GM12878 (cell line): ENCODE measurements around the gene LRRC8B. TPM values are rescaled to one million over a fixed set of nuclear protein-coding genes. Genes with fewer than 3 reads are reported as not detected.

Experiments
- ATAC-seq: fragments of 200-7000 bp; cut with Tn5 transposase; 3 replicates; pipeline ENCODE4 v1.9.1; 2020; ENCODE audit warnings: mild to moderate bottlenecking, moderate library complexity
- BruUV-seq: library from RNA; stranded (reverse); fragments of 400-500 nt; replicated peaks from 2 replicates; lab custom pipeline; 2021; lab: Mats Ljungman, UMichigan
- CTCF ChIA-PET: fragments of 300-600 bp; sonication (Branson Sonifier 250); formaldehyde crosslinking; extraction: SDS; loops from one replicate; lab custom pipeline; 2021; ENCODE audit warnings: inconsistent platforms; lab: Yijun Ruan, JAX
- POLR2A ChIA-PET: fragments of 350-600 bp; formaldehyde crosslinking; extraction: SDS; loops from one replicate; lab custom pipeline; 2021; ENCODE audit warnings: inconsistent platforms; lab: Charles Lee
- RAD21 ChIA-PET: fragments of 300-600 bp; sonication (Branson Sonifier 250); formaldehyde crosslinking; loops from one replicate; lab custom pipeline; 2023; ENCODE audit warnings: antibody characterized with exemption; ENCODE audit not compliant: unreplicated experiment; lab: Charles Lee
- SMC1A ChIA-PET: fragments of 300-600 bp; sonication (Branson Sonifier 250); formaldehyde crosslinking; loops from one replicate; lab custom pipeline; 2023; ENCODE audit not compliant: unreplicated experiment, uncharacterized antibody; lab: Charles Lee
- DNase-seq: peaks from one replicate; pipeline ENCODE4 v3.0.0-alpha.2; 2011; ENCODE audit warnings: low read depth, low spot score
- FAIRE-seq: peaks from 3 replicates; lab custom pipeline; 2011; peaks lifted over from hg19 to GRCh38; lab: Jason Lieb, UNC
- H2AFZ ChIP-seq: 2 replicates; pipeline ENCODE4 v1.6.0; 2011; ENCODE audit warnings: low read depth, low read length, control low read depth; ENCODE audit not compliant: control insufficient read depth
- H3K27ac ChIP-seq: 2 replicates; pipeline ENCODE4 v1.5.1; 2011; ENCODE audit warnings: control low read depth; ENCODE audit not compliant: control insufficient read depth, insufficient read depth
- H3K27me3 ChIP-seq, 2 experiments: replicated peaks in 1 of 2; 2 replicates each; pipeline versions ENCODE4 v1.6.0 to v1.6.1; 2011; ENCODE audit warnings: low read length in 1 of 2; ENCODE audit not compliant: control insufficient read depth in 2 of 2, insufficient read depth in 2 of 2
- H3K36me3 ChIP-seq, 2 experiments: 2 replicates each; pipeline ENCODE4 v1.5.1; 2011; ENCODE audit warnings: low read length in 1 of 2; ENCODE audit not compliant: control insufficient read depth in 2 of 2, insufficient read depth in 2 of 2
- H3K4me1 ChIP-seq: 2 replicates; pipeline ENCODE4 v1.6.1; 2011; ENCODE audit warnings: mild to moderate bottlenecking, low read length, moderate library complexity, mixed read lengths; ENCODE audit not compliant: control insufficient read depth, insufficient read depth
- H3K4me2 ChIP-seq: 2 replicates; pipeline ENCODE4 v1.6.0; 2011; ENCODE audit warnings: control low read depth; ENCODE audit not compliant: control insufficient read depth, insufficient read depth
- H3K4me3 ChIP-seq: fragments of 200-600 bp; sonication (generic); 2 replicates; pipeline ENCODE4 v1.5.1; 2016
- H3K79me2 ChIP-seq: 2 replicates; pipeline ENCODE4 v1.6.0; 2011; ENCODE audit warnings: low read length; ENCODE audit not compliant: control insufficient read depth, insufficient read depth
- H3K9ac ChIP-seq: 2 replicates; pipeline ENCODE4 v1.8.0; 2011; ENCODE audit warnings: low read length, control low read depth, mixed read lengths; ENCODE audit not compliant: control insufficient read depth, insufficient read depth
- H3K9me3 ChIP-seq: replicated peaks from 3 replicates; pipeline ENCODE4 v1.5.1; 2011; ENCODE audit warnings: mild to moderate bottlenecking, low read length; ENCODE audit not compliant: control insufficient read depth, insufficient read depth
- H4K20me1 ChIP-seq: 2 replicates; pipeline ENCODE4 v1.6.0; 2011; ENCODE audit not compliant: control insufficient read depth, insufficient read depth
- ATF7 ChIP-seq: fragments of 450-650 bp; IDR thresholded peaks from 2 replicates; pipeline ENCODE4 v1.6.1; 2016; ENCODE audit warnings: low read depth, mild to moderate bottlenecking
- CBFB ChIP-seq: IDR thresholded peaks from 2 replicates; pipeline ENCODE4 v1.6.1; 2016; ENCODE audit warnings: antibody characterized with exemption, low read depth
- ESRRA ChIP-seq: IDR thresholded peaks from 2 replicates; pipeline ENCODE4 v1.6.1; 2012; ENCODE audit warnings: mild to moderate bottlenecking, low read length, improper control_type of control experiment
- MYB ChIP-seq: fragments of 150-350 bp; IDR thresholded peaks from 2 replicates; pipeline ENCODE4 v1.6.1; 2014; ENCODE audit warnings: mild to moderate bottlenecking, low read depth, low read length, borderline replicate concordance
- MYC ChIP-seq: IDR thresholded peaks from 2 replicates; pipeline ENCODE4 v1.6.1; 2011; ENCODE audit warnings: mild to moderate bottlenecking, low read length, moderate library complexity, inconsistent platforms; ENCODE audit not compliant: insufficient read depth, insufficient replicate concordance, insufficient read length, severe bottlenecking
- NFIC ChIP-seq: IDR thresholded peaks from 2 replicates; pipeline ENCODE4 v1.6.1; 2012; ENCODE audit warnings: low read depth, mild to moderate bottlenecking, inconsistent platforms, low read length, moderate library complexity
- PAX8 ChIP-seq: fragments of 450-650 bp; IDR thresholded peaks from 2 replicates; pipeline ENCODE4 v1.6.1; 2017; ENCODE audit warnings: mild to moderate bottlenecking, moderate library complexity
- WGBS: methylation state at CpG from one replicate; pipeline ENCODE4 v1.1.6; 2016; ENCODE audit warnings: low lambda C conversion rate; ENCODE audit not compliant: insufficient replicate concordance, insufficient coverage; ENCODE audit errors: missing lambda C conversion rate; 5-methylcytosine and 5-hydroxymethylcytosine counted together
- in situ Hi-C: fragments of 300-500 bp; cut with MboI; formaldehyde crosslinking; loops from 9 replicates; pipeline ENCODE4 v1.14.3; 2018; ENCODE audit warnings: mixed read lengths
- intact Hi-C: fragments of 100-400 bp; cut with micrococcal nuclease; formaldehyde crosslinking; loops from one replicate; pipeline ENCODE4 v1.14.2; 2022; ENCODE audit not compliant: unreplicated experiment
- polyA plus RNA-seq, 11 experiments: library from polyadenylated mRNA; depleted of rRNA in 4 of 11; unstranded in 6 of 11; stranded (reverse) in 5 of 11; fragments of >200 nt; fragmentation: Nextera tagmentation in 4 of 11; fragmentation: Illumina TruSeq in 1 of 11; extraction: Ambion mirVana in 4 of 11; extraction: Trizol in 1 of 11; gene quantifications; 1 replicate in 1 of 11; 2 replicates in 10 of 11; pipeline versions ENCODE4 v1.2.1 to v1.2.3, GENCODE V29; 2011 to 2016; ENCODE audit warnings: inconsistent platforms in 2 of 11, missing spikeins in 2 of 11, low read depth in 1 of 11
- total RNA-seq, 4 experiments: library from RNA; depleted of rRNA in 3 of 4; stranded (reverse); fragments of >200 nt in 3 of 4; fragmentation: Illumina TruSeq in 1 of 4; extraction: Trizol in 1 of 4; gene quantifications; 2 replicates each; pipeline versions ENCODE4 v1.2.1 to v1.2.3, GENCODE V29; 2013 to 2021
- TF ChIP-seq, protein P1 (sequence below): IDR thresholded peaks from 2 replicates; pipeline ENCODE4 v1.6.1; 2012; ENCODE audit warnings: low read depth, low read length, improper control_type of control experiment
- TF ChIP-seq, protein P2 (sequence below): IDR thresholded peaks from 2 replicates; pipeline ENCODE4 v1.6.1; 2011; ENCODE audit warnings: borderline replicate concordance, low read depth, mild to moderate bottlenecking, moderate library complexity, mixed read lengths, low read length; ENCODE audit not compliant: insufficient read depth; ENCODE audit errors: extremely low read length
- TF ChIP-seq, protein P3 (sequence below): fragments of 450-650 bp; IDR thresholded peaks from 2 replicates; pipeline ENCODE4 v1.6.1; 2017; ENCODE audit warnings: borderline replicate concordance
- TF ChIP-seq, protein P4 (sequence below): fragments of 450-650 bp; IDR thresholded peaks from 2 replicates; pipeline ENCODE4 v1.6.1; 2018; ENCODE audit warnings: mild to moderate bottlenecking, low read depth, moderate library complexity; ENCODE audit not compliant: partially characterized antibody

LRRC8B gene
- total and polyA plus RNA-seq, 10 of the 15 experiments (the other 5 are each of a cell fraction or from before 2014, with no cell fraction given): 1.3 to 9.2 (median 5.4) TPM

DNA sequence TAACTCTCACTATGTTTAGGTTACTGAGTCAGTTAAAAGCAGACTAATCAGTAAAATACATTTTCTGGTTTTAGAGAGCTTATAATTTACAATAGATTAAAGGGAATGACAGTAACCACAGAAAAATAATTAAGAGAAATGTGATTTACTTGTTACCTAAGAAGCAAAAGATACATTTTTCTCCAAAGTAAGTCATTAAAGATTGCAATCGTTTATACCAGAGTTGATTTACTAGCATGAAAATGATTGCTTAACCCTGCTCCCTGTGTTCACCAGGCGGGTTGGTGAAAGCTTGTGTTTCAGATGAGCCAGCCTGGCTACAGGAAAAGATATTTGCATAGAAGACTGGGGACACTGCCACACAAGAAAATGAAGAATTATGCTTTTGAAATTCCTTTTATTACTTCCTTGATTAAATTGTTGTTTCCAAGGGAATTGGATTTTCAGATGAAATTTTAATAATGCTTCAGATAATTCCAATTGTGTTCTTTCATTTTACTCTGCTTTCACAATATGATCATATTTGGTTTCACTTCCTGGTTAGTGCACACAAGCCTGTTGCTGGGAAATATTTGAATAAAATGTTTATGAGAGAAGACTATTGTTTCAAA is 27.9 kb downstream of the LRRC8B start (continued):
- peak; percentile 49; the same call in 1 of the 2 replicates for TF ChIP-seq ATF7
- TF ChIP-seq, all 136 proteins: peak for 14

DNA sequence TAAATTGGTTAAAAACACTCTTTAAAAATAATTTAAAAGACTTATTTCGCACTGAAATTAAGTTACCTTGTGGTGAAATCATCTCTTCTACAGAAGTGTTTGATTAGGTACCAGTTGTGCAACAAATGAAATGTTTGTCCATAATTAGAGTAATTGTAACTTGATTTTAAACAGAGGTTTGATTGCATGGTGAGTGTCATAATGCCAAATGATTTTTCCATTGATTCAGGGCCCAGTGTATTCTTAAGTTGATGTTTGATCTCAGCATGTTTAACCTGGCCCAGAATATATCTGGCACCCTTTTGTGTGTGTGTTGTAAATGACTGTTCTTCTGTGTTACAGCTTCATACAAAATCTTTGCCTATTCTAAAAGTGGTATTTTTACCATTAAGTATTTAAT is 28.5 kb downstream of the LRRC8B start:
- ATAC-seq (no peak; the same call in 2 of the 3 replicates), DNase-seq (no peak), FAIRE-seq (no peak)
- intact Hi-C loops (no loop called here), in situ Hi-C loops (no loop called here)
- ChIA-PET SMC1A (interaction anchor here (1.5 kb wide), 1 partner anchor 10 kb away, joined by 8 read pairs; no protein-coding TSS in a partner anchor), RAD21 (interaction anchor here (0.5 to 1.2 kb wide), 5 partner anchors 19 to 210 kb away, joined by 3 to 5 read pairs (median 4); no protein-coding TSS in a partner anchor), POLR2A (no interaction called here), CTCF (no interaction called here)
- no peaks in the 10 kb centered on the region for H3K9me3 ChIP-seq
- WGBS: 100% methylated on average over 1 of the region's 1 CpG
- H4K20me1 ChIP-seq: no peaks in the 10 kb centered on the region
- H3K79me2 ChIP-seq: no peaks in the 10 kb centered on the region; the same call in 1 of the 2 replicates
- peak overlapping the region; percentile 49 for H2AFZ ChIP-seq
- H3K4me2 ChIP-seq: peak overlapping the region; percentile 31
- BruUV-seq: no TSS peak
- peaks cover 17% of the 10 kb centered on the region; the same call in 1 of the 2 replicates for H3K4me1 ChIP-seq
- H3K36me3 ChIP-seq: no peaks in the 10 kb centered on the region
- H3K9ac ChIP-seq: no peak overlapping the region
- peak overlapping the region; percentile 75; the same call in 1 of the 2 replicates for H3K27ac ChIP-seq
- no peak overlapping the region; the same call in 1 of the 2 replicates for H3K4me3 ChIP-seq
- TF ChIP-seq, protein P1, sequence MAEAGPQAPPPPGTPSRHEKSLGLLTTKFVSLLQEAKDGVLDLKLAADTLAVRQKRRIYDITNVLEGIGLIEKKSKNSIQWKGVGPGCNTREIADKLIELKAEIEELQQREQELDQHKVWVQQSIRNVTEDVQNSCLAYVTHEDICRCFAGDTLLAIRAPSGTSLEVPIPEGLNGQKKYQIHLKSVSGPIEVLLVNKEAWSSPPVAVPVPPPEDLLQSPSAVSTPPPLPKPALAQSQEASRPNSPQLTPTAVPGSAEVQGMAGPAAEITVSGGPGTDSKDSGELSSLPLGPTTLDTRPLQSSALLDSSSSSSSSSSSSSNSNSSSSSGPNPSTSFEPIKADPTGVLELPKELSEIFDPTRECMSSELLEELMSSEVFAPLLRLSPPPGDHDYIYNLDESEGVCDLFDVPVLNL: no peak
- TF ChIP-seq MYC: no peak
- TF ChIP-seq, protein P2, sequence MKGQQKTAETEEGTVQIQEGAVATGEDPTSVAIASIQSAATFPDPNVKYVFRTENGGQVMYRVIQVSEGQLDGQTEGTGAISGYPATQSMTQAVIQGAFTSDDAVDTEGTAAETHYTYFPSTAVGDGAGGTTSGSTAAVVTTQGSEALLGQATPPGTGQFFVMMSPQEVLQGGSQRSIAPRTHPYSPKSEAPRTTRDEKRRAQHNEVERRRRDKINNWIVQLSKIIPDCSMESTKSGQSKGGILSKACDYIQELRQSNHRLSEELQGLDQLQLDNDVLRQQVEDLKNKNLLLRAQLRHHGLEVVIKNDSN: no peak
- TF ChIP-seq, protein P3, sequence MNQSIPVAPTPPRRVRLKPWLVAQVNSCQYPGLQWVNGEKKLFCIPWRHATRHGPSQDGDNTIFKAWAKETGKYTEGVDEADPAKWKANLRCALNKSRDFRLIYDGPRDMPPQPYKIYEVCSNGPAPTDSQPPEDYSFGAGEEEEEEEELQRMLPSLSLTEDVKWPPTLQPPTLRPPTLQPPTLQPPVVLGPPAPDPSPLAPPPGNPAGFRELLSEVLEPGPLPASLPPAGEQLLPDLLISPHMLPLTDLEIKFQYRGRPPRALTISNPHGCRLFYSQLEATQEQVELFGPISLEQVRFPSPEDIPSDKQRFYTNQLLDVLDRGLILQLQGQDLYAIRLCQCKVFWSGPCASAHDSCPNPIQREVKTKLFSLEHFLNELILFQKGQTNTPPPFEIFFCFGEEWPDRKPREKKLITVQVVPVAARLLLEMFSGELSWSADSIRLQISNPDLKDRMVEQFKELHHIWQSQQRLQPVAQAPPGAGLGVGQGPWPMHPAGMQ: no peak
- no peak for TF ChIP-seq ESRRA
- TF ChIP-seq MYB: no peak
- no peak for TF ChIP-seq NFIC
- TF ChIP-seq, protein P4, sequence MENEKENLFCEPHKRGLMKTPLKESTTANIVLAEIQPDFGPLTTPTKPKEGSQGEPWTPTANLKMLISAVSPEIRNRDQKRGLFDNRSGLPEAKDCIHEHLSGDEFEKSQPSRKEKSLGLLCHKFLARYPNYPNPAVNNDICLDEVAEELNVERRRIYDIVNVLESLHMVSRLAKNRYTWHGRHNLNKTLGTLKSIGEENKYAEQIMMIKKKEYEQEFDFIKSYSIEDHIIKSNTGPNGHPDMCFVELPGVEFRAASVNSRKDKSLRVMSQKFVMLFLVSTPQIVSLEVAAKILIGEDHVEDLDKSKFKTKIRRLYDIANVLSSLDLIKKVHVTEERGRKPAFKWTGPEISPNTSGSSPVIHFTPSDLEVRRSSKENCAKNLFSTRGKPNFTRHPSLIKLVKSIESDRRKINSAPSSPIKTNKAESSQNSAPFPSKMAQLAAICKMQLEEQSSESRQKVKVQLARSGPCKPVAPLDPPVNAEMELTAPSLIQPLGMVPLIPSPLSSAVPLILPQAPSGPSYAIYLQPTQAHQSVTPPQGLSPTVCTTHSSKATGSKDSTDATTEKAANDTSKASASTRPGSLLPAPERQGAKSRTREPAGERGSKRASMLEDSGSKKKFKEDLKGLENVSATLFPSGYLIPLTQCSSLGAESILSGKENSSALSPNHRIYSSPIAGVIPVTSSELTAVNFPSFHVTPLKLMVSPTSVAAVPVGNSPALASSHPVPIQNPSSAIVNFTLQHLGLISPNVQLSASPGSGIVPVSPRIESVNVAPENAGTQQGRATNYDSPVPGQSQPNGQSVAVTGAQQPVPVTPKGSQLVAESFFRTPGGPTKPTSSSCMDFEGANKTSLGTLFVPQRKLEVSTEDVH: no peak
- TF ChIP-seq PAX8: no peak
- TF ChIP-seq CBFB: no peak
- no peaks in the 10 kb centered on the region for H3K27me3 ChIP-seq
